ENCODE data around the gene CAMTA1.
"Not testable (repeated sequence)": the region's sequence is repeated elsewhere in the genome, so short reads cannot be mapped to it uniquely, and the experiment has no call there.

CAMTA1 gene

GRCh38 chr1:6785318-6785727, at the start of gene CAMTA1:
TSS of gene CAMTA1 (plus strand) at chr1:6785454. CDS start at chr1:6785531, 77 bp downstream.
- DNase-seq: no peak

GRCh38 chr1:6738987-6739676, 46.1 kb upstream of the CAMTA1 start:
- no peak for DNase-seq

- not testable (repeated sequence) for DNase-seq
Measured at GRCh38 chr1:6742676-6743188, 42.5 kb upstream of the CAMTA1 start.

- no peak for DNase-seq
Measured at GRCh38 chr1:6743189-6744101, 41.8 kb upstream of the CAMTA1 start.

- no peak for DNase-seq
Measured at GRCh38 chr1:6745073-6745472, 40.2 kb upstream of the CAMTA1 start.

GRCh38 chr1:6747674-6748073, 37.6 kb upstream of the CAMTA1 start:
- no peak for DNase-seq

GRCh38 chr1:6750490-6750889, 34.8 kb upstream of the CAMTA1 start:
- no peak for DNase-seq

GRCh38 chr1:6753320-6754140, 31.7 kb upstream of the CAMTA1 start:
- no peak for DNase-seq

- DNase-seq: no peak
Measured at GRCh38 chr1:6756457-6756856, 28.8 kb upstream of the CAMTA1 start.

- no peak for DNase-seq
Measured at GRCh38 chr1:6757719-6758435, 27.4 kb upstream of the CAMTA1 start.

- no peak for DNase-seq
Measured at GRCh38 chr1:6761196-6761737, 24.0 kb upstream of the CAMTA1 start.

GRCh38 chr1:6762060-6762459, 23.2 kb upstream of the CAMTA1 start:
- no peak for DNase-seq

- DNase-seq: no peak
Measured at GRCh38 chr1:6770751-6771440, 14.4 kb upstream of the CAMTA1 start.

GRCh38 chr1:6771441-6771769, 13.8 kb upstream of the CAMTA1 start:
- no peak for DNase-seq

GRCh38 chr1:6774381-6774780, 10.9 kb upstream of the CAMTA1 start:
- DNase-seq: no peak

- no peak for DNase-seq
Measured at GRCh38 chr1:6775261-6776043, 9.8 kb upstream of the CAMTA1 start.

- no peak for DNase-seq
Measured at GRCh38 chr1:6776389-6776788, 8.9 kb upstream of the CAMTA1 start.

- DNase-seq: no peak
Measured at GRCh38 chr1:6776895-6777294, 8.4 kb upstream of the CAMTA1 start.

- no peak for DNase-seq
Measured at GRCh38 chr1:6777813-6778212, 7.4 kb upstream of the CAMTA1 start.

GRCh38 chr1:6779089-6779805, 6.0 kb upstream of the CAMTA1 start:
- no peak for DNase-seq
